Activated CD8-positive, alpha-beta memory T cell treated with anti-CD3 and anti-CD28 coated beads, Interleukin-2, amount 50 U/mL, for 24 hours (primary cell): ENCODE results near the gene DLG2.

Source experiments
- DNase-seq: peaks from one replicate; pipeline ENCODE4 v3.0.0-alpha.2; 2020; ENCODE audit errors: extremely low read depth

DLG2 gene

GRCh38 chr11:83537131-83537610 is 2090.0 kb downstream of the DLG2 start:
- DNase-seq, result no peak

- no peak for DNase-seq
Measured at GRCh38 chr11:83533166-83533565, 2094.0 kb downstream of the DLG2 start.

GRCh38 chr11:83528877-83529276 is 2098.3 kb downstream of the DLG2 start:
- DNase-seq, result no peak

GRCh38 chr11:83528225-83528624 is 2098.9 kb downstream of the DLG2 start:
- DNase-seq, result no peak

GRCh38 chr11:83523676-83524075 is 2103.5 kb downstream of the DLG2 start:
- DNase-seq, result no peak

GRCh38 chr11:83522911-83523310 is 2104.2 kb downstream of the DLG2 start:
- no peak for DNase-seq

GRCh38 chr11:83521647-83522596 is 2105.2 kb downstream of the DLG2 start:
- no peak for DNase-seq

- DNase-seq, result no peak
Measured at GRCh38 chr11:83520849-83521248, 2106.3 kb downstream of the DLG2 start.

- DNase-seq, result no peak
Measured at GRCh38 chr11:83511646-83512045, 2115.5 kb downstream of the DLG2 start.

- no peak for DNase-seq
Measured at GRCh38 chr11:83510530-83511460, 2116.3 kb downstream of the DLG2 start.

- no peak for DNase-seq
Measured at GRCh38 chr11:83508804-83509203, 2118.3 kb downstream of the DLG2 start.

GRCh38 chr11:83502041-83502440 is 2125.1 kb downstream of the DLG2 start:
- DNase-seq, result no peak

- DNase-seq, result no peak
Measured at GRCh38 chr11:83493917-83494316, 2133.2 kb downstream of the DLG2 start.

- DNase-seq, result no peak
Measured at GRCh38 chr11:83493034-83493433, 2134.1 kb downstream of the DLG2 start.

- no peak for DNase-seq
Measured at GRCh38 chr11:83483808-83484207, 2143.3 kb downstream of the DLG2 start.

GRCh38 chr11:83480811-83481210 is 2146.3 kb downstream of the DLG2 start:
- DNase-seq, result no peak

GRCh38 chr11:83480251-83480650 is 2146.9 kb downstream of the DLG2 start:
- DNase-seq, result no peak

- DNase-seq, result no peak
Measured at GRCh38 chr11:83477772-83478171, 2149.4 kb downstream of the DLG2 start.

GRCh38 chr11:83475760-83476159 is 2151.4 kb downstream of the DLG2 start:
- DNase-seq, result no peak

- DNase-seq, result no peak
Measured at GRCh38 chr11:83473743-83474142, 2153.4 kb downstream of the DLG2 start.

- no peak for DNase-seq
Measured at GRCh38 chr11:83472806-83473205, 2154.3 kb downstream of the DLG2 start.
